ENCODE data around the gene FAM53C.
A peak's percentile ranks its signal among the peaks of the same experiment; 100 is the strongest.
"Not testable (repeated sequence)": the region's sequence is repeated elsewhere in the genome, so short reads cannot be mapped to it uniquely, and the experiment has no call there.

FAM53C gene

DNA sequence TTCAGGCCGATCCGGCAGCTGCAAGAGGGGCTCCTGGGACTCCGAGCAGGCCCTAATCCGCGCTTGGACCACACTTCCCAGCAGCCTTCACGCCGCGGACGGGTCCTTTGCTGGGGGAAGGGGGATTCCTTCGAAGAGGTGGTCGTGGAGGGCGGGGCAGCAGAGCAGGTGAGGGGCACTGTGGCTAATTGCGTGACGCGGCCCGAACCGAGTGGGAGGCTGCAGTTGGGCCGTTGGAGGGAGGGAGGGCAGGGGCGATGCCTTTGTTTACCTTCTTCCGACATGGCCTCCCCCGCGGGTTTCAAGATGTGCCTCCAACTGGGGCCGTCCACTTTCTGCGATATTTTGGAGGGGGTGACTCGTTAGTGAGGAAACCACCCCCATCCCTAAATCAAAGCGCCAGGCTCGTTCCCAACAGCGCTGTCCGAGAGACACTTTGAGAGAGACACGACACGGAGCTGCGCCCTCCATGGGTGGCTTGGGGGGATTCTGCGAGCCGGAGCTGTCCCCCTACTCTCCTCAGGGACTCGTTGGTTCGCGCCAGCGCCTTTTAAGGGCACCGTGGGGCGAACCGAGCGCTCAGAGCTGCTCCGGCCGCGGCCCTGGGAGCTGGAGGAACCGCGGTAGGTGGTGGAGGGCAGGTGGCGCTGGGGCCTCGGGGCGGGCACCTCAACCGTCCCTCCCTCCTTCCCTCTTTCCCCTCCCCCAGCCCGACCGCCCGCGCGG is at the start of gene FAM53C:
Gene FAM53C, plus strand, starts transcription at position 582 of the 726 bp plus-strand sequence. CDS start 3,070 bp downstream, outside the sequence.
- DNase-seq: peak; percentile 96

DNA sequence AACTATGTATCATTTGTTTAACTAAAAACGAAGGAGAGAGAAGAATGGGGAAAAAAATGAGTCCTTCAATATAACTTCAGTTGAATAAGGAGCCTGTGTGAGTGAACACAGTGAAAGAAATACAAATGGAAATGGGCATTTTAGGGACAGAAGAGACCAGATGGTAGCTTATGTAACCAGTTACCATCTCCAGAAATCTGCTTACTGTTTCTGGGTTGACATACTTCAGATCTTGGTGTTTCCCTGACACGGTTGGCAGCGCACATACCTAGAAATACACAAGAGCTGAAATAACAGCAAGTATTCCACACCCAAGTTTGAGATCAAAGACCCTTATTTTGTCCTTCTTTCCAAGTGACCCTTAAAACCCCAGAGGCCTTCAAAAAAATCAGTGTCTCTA is 48.8 kb upstream of the FAM53C start:
- no peak for DNase-seq

DNA sequence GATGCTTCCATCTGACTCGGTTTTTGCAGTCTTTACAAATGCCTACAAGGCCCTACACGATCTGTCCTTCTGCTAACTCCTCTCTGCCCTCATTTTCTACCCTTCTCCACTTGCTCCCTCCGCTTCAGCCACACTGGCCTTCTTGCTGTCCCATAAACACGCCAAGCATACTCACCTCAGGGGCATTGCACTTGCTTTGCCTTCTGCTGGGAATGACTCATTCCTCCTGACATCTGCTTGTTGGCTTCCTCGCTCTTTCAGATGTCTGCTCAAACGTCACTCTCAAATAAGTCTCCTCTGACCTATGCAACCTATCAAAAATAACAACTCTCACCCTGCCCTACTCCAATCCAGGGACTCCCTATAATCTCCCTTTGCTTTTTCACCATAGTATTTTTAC is 34.7 kb upstream of the FAM53C start:
- DNase-seq: no peak

DNA sequence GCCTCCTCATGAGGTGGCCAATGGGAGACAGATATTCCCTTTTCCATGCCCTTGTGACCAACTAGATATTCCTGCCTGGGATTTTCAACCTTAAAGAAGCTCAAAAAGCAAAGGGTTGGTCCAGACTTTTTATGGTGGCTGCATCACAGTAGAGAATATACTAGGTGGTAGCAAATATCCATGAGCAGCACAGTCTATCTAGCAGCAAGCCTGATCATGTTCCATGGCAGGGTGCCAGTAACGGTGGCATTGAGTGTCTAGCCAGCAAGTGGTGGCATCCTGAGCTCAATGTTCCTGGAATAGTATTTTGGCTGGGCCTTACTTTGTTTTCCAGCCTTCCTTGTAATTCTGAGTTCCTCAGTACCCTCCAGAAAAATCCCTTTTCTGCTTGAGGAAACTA is 32.3 kb upstream of the FAM53C start:
- DNase-seq: no peak

DNA sequence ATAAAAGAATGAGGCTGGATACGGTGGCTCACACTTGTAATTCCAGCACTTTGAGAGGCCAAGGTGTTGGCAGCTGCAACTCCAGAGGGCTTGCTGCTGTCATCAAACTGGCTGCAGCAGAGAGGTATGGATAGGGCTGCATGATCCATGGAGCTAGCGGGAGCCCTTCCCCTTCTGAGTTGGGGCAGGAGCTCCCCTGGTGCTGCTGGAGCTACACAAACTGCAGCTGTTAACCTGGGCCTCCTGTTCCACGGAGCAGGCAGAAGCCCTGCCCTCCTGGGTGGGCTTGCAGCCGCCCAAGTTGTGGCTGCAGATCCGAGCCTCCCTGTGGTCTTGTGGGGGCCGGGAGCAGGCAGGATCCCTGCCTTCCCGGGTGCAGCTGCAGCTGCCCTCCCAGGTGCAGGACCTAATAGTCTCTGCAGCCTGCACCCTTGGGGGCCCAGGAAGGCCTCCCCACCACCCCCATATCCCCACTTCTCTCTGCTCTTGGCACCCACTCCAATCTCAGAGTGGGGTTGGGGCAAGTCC is 22.3 kb upstream of the FAM53C start:
- no peak for DNase-seq

DNA sequence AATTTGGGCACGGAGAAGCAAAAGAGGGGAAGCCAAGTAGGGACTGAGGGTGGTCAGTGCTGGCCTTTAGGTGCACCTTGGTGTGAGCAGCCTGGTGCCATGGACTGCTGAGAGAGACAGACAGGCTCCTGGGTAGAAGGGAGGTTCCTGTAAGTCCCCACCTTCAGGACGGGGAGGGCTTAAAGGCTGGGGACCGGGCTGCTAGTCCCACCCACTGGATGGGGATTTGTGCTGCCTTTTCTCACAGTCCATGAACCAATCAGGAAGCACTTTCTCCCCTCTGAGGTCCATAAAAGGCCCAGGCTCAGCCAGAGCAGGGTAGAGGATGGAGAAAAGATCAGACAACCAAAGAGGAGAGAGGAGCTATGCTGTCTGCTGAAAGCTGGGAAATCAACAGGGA is 21.7 kb upstream of the FAM53C start:
- no peak for DNase-seq

DNA sequence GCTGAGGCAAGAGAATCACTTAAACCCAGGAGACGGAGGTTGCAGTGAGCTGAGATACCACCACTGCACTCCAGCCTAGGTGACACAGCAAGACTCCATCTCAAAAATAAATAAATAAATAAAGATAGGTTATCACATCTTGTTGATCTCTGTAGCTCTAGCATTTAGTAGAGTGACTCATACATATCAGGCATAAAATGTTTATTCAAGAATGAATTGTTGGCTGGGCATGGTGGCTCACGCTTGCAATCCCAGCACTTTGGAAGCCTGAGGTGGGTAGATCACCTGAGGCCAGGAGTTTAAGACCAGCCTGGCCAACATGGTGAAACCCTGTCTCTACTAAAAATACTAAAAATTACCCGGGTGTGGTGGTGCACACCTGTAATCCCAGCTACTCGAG is 19.9 kb upstream of the FAM53C start:
- not testable (repeated sequence) for DNase-seq

DNA sequence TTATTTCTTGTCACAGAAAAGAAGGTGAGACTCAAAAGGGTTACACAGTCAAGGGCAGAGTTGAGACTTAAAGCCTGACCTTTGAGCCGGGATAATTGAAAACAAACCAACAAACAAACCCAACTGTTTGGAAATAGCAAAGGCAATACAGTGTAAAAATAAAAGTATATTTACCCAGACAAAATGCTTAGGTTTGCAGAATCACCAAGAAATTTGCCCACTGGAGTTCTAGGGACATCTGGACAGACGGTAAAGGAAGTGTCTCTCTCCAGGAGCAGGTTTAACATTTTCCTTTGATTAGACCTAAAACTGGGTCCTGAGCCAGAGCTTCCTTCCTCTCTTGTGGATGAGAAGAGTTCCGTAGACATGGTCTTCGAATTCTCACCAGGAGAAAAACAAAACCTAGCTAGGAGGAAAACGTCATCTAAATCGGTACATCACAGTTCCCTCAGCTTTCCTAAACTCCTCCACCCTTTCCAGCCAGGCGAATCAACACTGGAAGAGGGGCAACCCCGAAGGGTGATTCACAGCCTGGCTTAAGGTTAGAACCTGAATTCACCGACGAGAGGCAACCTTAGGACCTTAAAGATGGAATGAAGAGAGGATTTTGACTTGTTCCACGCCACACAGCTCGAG is 7.1 kb upstream of the FAM53C start:
- DNase-seq: no peak

DNA sequence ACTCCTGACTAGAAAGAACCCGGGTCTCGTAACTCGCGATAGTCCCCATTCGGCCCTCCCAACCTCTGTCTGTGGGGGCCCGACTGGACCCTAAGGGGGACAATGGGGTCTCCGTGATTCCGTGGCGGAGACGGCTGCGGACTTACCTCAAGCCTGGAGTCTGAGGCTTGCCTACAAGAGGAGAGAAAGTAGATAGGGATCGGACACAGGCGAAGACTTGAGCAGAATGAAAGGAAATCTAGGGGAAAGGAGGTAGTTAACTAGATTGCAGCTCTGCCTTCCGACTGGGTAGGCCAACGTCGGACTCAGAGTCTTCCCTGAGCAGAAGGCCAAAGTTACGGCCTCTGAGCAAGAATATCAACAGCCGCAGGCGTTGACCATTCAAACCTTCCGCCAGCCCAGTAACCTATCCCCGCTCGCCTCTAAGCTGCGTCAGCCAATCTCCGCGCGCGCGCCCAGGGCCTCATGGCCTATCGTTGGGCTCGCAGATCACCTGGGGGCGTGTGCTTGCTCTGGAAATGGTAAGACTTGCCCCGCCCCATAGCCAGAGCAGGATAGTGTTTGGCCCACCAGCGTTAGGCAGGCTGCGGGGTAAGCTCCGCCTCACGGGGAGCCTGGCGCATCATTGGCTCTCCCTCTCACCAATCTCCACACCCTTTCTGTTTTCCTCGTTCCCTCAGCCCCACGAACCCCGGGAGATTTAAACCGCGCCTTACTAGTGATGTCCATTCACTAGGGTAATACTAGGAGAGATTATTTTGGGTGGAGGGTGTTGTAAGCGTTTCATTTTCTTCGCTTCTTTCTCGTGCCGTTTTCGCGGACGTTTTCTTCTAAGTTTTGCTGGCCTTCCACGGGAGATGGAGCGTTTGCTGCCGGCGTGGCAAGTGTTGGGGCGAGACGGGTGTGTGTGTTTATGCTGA is 6.4 kb upstream of the FAM53C start, which contains the start of gene CDC25C:
Gene CDC25C, minus strand, starts transcription at position 356 of the 920 bp plus-strand sequence. CDS start 624 bp downstream, outside the sequence.
- DNase-seq: peak; percentile 99

DNA sequence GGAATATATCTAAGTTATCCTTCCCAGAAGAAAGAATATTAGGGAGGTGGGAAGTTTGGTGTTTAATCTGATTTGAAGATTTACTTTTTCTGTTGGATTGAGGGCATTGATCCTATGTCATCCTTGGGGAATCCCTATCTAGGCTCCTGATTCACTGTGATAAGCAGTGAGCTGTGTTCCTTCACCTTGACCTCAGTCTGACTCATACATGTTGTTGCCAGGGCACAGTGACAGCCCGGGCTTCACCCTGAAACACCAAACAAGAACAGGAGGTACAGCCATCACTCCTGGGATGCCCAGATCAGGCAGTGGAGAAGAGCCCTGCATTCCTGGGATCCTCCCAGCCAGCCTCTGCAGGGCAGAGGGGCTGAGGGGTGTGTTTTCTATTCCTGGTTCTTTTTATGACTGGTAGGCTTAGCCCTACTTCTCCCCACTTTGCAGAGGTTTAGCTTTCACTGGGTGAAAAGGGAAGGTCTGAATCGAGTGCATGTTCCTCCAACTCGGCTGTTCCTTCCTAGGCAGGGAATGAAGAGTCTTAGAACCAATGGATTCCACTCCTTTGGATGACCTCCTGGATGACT is 3.1 kb upstream of the FAM53C start:
- no peak for DNase-seq

DNA sequence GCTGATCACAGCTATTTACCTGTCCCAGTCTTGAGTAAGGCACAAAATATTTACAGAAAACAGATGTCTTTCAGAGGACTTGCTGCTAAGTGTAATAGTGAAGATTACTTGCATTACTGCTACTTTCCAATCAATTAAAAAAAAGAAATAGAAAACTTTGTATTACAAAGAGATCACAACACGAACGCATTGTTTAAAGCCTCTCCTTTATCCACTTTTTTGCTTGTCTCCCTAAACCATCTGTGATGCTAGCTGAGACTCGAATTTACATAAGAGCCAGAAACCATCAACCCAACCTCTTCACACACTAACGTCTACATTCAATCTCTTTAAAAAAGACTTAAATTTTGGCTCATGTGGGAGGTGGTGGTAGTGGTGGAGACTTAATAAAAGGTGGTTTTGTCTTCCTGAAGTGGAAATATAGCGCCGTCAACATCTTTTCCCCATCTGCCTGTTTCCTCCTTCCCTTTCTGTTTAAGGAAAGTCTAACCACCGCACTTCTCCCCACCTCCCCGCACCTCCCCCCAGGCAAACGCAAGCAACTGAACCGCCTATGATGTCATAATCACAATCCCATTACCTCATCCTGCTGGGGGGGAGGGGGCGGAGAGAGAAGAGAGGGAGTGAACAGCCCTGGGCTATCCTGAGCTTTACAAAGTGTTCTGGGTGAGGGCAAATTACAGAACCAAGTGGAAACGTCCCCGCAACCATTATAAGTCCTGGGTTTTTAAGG is 948 bp upstream of the FAM53C start:
- DNase-seq: peak; percentile 92

DNA sequence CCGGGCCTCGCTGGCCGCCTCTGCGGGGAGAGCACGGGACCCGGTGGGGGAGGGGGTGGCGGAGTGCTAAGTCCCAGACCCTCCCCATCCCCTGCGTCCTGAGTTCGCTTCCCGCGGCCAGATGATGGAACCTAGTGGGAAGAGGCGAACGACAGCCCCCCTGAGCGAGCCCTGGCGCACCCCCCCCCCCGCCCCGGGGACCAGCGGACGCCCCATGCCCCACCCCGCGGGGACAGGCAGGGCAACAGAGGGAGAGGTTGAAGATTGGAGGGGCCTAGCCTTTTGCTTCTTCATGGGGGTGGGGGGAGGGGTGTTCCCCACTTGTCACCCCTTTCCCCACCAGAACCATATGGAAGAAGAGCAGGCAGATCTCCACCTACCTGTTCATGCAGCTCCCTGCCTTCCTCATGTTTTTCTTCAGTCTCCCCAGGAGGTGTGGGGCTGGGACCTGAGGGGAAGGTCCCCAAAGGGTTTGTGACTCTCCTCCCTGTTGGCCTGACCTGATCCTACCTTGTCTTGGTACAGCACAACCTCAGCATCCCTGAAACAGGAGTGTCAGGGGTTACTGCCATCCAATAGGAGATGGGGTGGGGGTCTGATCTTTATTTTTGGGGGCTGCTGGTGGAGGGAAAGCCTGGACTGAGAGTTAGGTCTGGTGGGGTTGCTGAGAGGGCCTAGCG is 485 bp downstream of the FAM53C start:
- DNase-seq: no peak

DNA sequence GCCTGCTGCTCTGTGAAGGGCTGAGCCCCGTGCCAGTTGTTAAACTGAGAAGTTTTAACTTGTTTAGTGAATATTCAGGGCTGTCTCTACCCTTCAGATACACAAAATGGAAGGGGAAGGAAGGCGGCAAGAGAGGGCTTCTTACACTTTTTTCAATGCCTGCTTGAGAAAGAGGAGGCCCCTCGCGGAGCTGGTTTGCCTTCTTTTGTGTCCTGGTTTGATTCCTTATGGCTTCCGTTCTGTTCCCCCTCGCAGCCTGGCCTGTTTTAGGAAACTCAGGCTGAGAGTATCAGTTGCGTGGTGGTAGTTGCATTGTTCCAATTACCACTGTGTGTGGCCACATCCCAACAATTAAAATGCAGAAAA is 1.0 kb downstream of the FAM53C start:
- peak; percentile 17 for DNase-seq

DNA sequence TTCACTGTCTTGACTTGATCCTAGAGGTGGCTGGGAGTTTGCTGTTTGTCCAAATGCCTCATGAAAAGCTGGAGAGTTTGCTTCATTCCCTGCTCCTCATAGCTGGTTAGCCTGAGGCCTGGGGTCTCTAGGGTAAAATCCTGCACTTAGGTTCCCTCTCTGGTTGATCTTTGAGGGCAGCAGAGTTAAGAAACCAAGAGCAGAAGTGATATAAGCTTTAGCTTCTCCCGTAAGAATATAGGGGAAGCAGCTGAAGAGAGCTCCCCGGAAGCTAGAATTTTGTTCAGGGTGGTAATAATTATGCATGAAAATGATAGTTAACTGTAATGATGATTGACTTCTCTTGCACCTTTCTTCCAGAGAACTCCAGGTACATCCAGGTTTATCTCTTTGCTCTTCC is 1.4 kb downstream of the FAM53C start:
- DNase-seq: peak; percentile 59

DNA sequence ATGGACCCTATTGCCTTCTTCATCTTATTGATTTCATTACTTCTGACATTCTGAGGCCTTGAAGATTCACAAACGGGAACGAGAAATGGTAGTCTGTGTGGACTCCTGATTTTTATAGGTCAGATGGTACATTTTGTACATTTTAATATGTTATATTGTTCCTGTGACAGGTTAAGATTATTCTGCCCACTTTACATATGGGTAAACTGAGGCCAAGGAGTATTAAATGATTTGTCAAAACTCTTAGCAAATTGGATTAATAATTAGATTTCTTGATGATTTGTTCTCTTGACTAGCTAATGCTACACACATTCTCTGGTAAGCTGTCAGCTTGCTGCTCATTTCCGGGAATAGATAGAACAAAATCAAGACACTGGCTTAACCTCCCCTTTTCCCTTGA is 1.9 kb downstream of the FAM53C start:
- no peak for DNase-seq

DNA sequence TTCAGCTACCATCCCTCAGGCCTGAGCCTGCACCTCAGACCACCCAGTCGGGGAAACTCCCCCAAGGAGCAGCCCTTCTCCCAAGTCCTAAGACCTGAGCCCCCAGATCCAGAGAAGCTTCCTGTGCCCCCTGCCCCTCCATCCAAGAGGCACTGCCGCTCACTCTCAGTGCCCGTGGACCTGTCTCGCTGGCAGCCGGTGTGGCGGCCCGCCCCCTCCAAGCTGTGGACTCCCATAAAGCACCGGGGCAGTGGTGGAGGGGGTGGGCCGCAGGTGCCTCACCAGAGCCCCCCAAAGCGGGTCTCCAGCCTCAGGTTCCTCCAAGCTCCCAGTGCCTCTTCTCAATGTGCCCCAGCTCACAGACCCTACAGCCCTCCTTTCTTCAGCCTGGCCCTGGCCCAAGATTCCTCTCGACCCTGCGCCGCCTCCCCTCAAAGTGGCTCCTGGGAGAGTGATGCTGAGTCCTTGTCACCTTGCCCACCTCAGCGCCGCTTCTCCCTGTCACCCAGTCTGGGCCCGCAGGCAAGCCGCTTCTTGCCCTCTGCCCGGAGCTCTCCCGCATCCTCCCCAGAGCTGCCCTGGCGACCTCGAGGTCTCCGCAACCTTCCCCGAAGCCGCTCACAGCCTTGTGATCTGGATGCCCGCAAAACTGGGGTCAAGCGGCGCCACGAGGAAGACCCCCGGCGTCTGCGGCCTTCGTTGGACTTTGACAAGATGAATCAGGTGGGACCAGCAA is 7.0 kb downstream of the FAM53C start:
- no peak for DNase-seq

DNA sequence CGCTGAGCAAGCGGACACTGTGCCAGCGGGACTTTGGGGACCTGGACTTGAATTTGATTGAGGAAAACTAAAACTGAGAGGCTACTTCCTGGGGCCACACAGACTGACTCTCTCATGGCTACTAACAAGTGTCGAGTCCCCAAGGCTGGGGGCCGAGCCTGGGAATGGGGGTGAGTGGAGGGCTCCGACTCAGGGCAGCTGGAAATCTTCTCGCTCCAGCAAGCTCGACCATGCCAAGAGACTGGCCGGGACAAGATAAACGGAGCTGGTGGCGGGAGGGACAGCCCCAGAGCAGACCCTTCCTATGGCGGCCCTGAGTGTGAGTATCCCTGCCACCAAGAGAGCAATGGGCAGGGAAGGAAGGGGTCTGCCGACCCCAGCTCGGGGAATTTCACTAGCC is 8.8 kb downstream of the FAM53C start:
- DNase-seq: no peak

DNA sequence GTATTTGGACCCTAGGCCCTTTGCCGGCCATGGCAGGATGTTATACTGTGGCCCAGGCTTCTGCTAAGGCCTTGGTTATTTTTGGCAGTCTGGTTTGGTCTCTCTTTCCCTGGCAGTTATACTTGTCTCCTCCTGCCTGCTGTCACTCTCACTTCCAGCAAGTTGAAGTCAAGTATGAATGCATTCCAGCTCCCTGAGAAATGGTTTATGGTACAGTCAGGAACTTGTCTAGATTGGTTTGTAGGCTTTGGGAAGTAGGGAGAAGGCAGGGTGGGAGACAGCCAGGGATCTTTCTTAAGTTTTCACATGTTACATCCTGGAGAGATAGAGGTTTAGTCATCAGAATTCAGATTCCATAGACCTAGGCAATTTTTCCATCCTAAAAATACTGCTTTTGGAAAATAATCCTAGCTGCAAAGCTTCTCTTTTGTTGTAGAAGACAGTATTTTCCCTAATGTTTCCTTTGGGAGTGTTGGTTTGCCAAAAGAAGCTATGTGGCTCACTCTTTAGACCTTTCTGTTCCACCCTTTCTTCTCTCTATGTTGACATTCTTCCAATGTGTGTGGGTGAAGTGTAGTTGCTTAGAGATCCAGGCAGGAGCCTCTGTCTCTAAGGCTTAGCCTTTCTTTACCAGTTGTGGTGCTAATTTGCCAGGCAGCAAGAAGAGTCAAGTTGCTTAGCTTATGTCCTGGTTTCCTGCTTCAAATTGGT is 11.9 kb downstream of the FAM53C start:
- DNase-seq: no peak

DNA sequence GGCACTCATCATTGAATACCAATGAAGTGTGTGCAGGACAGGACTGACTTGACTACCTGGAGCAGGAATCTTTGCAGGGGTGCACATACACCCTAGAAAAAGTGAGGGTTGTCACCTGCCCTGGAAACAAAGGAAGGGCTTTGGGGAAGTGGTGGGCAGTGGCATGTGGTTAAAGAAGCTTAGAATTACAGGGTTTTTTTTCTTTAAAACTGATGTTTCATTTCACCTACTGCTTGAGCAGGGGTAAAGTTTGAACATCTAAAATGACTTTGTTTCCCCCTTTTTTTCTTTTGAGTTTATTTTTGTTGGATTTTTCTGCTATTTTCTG is 12.5 kb downstream of the FAM53C start:
- DNase-seq: no peak

DNA sequence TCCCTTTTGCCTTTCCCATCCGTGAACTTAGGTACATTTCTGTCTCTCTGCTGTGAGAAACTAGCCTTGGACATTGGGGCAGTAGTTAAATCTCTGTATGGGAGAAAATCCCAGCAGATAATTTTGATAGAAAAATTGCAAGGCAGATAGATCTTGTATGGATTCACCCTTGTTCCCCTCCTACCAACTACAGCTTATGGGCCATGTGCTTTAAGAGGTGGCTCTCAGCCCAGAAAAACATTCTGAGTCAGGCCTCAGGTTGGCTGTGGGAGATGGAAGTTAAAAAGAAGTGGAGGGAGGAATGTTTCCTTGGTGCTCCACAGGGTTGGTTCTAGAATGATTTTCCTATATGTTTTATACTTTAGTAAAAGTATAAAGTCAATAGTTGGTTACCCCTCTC is 13.0 kb downstream of the FAM53C start:
- no peak for DNase-seq
